CD4-positive, alpha-beta T cell treated with Interleukin-10 for 1 hour (primary cell): Measurements from ENCODE around the gene PLAC8.
"Not testable (repeated sequence)": the region's sequence is repeated elsewhere in the genome, so short reads cannot be mapped to it uniquely, and the experiment has no call there.

Experiments used
- DNase-seq: peaks from one replicate; pipeline ENCODE4 v3.0.0-alpha.2; 2020

Gene PLAC8

DNA sequence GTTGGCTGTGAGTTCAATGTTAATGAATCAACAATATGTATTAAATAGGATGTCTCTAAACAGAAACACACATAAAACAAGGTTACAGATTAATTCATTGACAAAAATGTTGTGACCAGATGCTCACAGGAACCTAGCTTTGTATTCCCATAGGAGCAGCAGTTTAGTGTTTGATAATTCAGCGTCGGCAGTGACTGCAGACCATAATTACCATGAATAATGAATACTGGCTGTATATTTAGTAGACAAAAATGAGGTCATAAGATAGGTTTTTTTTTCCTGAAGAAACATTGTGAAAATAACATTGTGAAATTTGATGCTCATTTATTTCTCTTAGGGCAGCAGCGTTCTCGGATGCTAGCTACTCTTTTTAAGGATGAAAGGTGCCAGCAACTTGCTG lies 51.8 kb downstream of the PLAC8 start:
- no peak for DNase-seq

DNA sequence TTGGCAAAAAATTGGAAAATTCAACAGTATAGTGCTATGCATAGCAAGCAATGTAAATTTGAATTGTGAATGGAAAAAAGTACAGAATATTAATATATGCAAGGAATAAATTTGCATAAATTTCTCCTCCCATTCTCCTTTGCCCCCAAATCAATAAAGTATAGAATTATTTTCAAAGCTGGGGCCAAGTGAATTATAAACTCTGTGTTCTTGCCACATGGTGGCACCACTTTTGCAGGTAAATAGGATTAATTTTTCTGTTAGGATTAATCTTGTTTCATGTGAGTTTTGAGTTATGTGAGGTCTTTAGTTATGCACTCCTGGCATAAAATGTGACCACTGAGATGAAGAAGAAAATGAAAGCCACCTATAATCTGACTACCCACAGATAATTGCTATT lies 59.6 kb downstream of the PLAC8 start:
- peak; percentile 45 for DNase-seq

DNA sequence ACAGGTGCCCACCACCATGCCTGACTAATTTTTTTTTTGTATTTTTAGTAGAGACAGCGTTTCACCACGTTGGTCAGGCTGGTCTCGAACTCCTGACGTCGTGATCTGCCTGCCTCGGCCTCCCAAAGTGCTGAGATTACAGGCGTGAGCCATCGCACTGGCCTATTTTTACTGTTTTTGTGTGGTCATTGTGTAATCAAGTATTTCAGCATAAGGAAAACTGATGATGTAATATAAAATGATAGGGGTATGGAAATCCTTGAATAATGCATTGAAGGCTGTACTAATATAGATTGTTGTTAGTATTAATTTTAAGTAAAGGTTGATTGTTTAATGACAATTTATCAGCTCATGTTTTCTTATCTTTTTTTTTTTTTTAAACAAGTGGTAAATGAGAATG lies 65.7 kb downstream of the PLAC8 start:
- not testable (repeated sequence) for DNase-seq

DNA sequence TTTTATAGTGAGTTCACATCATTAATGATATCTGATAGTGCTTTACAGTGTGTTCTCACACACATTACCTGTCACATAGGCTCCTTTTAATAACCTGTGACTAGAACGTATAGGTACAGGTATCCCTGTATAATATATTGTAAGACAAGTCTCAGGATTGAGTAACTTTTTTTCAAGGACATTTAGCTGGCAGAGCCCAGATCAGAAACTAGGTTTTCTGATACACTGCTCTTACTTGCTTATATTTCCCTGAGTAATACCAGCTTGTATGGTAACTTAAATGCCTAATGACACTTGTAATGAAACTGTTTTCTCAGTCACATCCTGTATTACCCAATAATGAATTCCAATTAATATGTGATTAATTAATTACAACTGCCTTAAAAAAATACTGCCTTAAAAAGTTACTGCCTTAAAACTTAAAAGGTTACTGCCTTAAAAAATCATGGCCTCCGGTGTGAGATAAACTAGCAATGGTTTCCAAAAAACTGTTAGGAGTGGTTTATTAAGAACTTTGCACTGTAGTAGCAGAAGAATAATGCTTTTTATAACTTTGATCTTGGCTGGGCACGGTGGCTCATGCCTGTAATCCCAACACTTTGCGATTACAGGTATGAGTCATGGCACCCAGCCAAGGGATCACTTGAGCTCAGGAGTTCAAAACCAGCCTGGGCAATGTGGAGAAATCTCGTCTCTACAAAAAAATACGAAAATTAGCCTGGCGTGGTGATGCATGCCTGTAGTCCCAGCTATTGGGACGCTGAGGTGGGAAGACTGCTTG lies 67.6 kb downstream of the PLAC8 start:
- DNase-seq = no peak

DNA sequence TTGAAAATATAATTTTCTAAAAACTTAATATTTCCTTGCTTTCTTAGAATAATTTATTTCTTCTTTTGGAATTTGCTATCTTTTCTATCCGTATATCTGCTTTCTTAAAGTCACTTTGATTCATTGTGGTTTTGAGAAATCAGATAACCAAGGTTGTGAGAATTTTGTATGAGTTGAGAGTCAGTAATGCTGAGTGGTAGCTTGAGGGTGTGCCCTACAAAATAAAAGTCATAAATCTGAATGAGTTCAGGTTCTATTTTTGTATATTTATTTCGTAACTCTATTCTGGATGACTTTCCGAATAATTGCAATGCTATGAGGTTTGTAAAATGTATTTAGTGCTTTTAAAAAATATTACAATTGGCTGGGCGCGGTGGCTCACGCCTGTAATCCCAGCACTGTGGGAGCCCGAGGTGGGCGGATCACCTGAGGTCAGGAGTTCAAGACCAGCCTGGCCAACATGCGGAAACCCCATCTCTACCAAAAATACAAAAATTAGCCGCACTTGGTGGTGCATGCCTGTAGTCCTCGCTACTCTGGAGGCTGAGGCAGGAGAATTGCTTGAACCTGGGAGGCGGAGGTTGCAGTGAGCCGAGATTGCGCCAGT lies 70.6 kb downstream of the PLAC8 start:
- no peak for DNase-seq

DNA sequence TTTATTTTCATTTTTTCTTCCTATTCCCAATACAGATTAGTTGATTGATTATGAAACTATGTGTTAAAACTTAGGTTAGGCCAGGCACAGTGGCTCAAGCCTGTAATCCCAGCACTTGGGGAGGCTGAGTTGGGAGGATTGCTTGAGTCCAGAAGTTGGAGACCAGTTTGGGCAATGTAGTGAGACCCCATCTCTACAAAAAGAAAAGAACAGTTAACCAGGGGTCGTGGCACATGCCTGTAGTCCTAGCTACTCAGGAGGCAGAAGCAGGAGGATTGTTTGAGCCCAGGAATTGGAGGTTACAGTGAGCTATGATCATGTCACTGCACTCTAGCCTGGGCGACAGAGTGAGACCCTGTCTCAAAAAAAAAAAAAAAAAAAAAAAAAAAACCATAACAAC lies 71.4 kb downstream of the PLAC8 start:
- not testable (repeated sequence) for DNase-seq

DNA sequence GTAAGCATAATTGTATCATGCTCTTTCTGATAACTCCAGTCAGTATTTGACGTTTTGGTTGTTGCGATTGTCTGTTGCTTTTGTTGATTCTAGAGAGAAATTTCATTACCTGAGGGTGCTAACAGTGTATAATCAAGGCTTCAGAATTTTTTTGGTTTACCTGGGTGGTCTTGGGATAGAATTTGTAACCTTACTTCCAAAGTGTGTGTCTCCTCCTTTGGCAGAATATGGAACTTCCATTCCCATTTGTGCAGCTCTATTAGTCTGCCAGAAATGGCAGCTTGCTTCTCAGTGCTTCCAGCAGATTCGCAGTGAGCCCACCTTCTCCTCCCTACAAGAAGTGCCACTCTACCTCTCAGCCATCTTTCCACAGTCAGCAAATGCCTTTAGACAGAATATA lies 74.3 kb downstream of the PLAC8 start:
- DNase-seq = no peak
